GM12878 (cell line): ENCODE results near the gene SLAIN2. TPM values are rescaled to one million over a fixed set of nuclear protein-coding genes. Genes with fewer than 3 reads are reported as not detected.

Experiments
- ATAC-seq: fragments of 200-7000 bp; cut with Tn5 transposase; 3 replicates; pipeline ENCODE4 v1.9.1; 2020; ENCODE audit warnings: mild to moderate bottlenecking, moderate library complexity
- BruUV-seq: library from RNA; stranded (reverse); fragments of 400-500 nt; replicated peaks from 2 replicates; lab custom pipeline; 2021; lab: Mats Ljungman, UMichigan
- CTCF ChIA-PET: fragments of 300-600 bp; sonication (Branson Sonifier 250); formaldehyde crosslinking; extraction: SDS; loops from one replicate; lab custom pipeline; 2021; ENCODE audit warnings: inconsistent platforms; lab: Yijun Ruan, JAX
- POLR2A ChIA-PET: fragments of 350-600 bp; formaldehyde crosslinking; extraction: SDS; loops from one replicate; lab custom pipeline; 2021; ENCODE audit warnings: inconsistent platforms; lab: Charles Lee
- RAD21 ChIA-PET: fragments of 300-600 bp; sonication (Branson Sonifier 250); formaldehyde crosslinking; loops from one replicate; lab custom pipeline; 2023; ENCODE audit warnings: antibody characterized with exemption; ENCODE audit not compliant: unreplicated experiment; lab: Charles Lee
- SMC1A ChIA-PET: fragments of 300-600 bp; sonication (Branson Sonifier 250); formaldehyde crosslinking; loops from one replicate; lab custom pipeline; 2023; ENCODE audit not compliant: unreplicated experiment, uncharacterized antibody; lab: Charles Lee
- DNase-seq: peaks from one replicate; pipeline ENCODE4 v3.0.0-alpha.2; 2011; ENCODE audit warnings: low read depth, low spot score
- FAIRE-seq: peaks from 3 replicates; lab custom pipeline; 2011; peaks lifted over from hg19 to GRCh38; lab: Jason Lieb, UNC
- H2AFZ ChIP-seq: 2 replicates; pipeline ENCODE4 v1.6.0; 2011; ENCODE audit warnings: low read depth, low read length, control low read depth; ENCODE audit not compliant: control insufficient read depth
- H3K27ac ChIP-seq: 2 replicates; pipeline ENCODE4 v1.5.1; 2011; ENCODE audit warnings: control low read depth; ENCODE audit not compliant: control insufficient read depth, insufficient read depth
- H3K27me3 ChIP-seq, 2 experiments: replicated peaks in 1 of 2; 2 replicates each; pipeline versions ENCODE4 v1.6.0 to v1.6.1; 2011; ENCODE audit warnings: low read length in 1 of 2; ENCODE audit not compliant: control insufficient read depth in 2 of 2, insufficient read depth in 2 of 2
- H3K36me3 ChIP-seq, 2 experiments: 2 replicates each; pipeline ENCODE4 v1.5.1; 2011; ENCODE audit warnings: low read length in 1 of 2; ENCODE audit not compliant: control insufficient read depth in 2 of 2, insufficient read depth in 2 of 2
- H3K4me1 ChIP-seq: 2 replicates; pipeline ENCODE4 v1.6.1; 2011; ENCODE audit warnings: mild to moderate bottlenecking, low read length, moderate library complexity, mixed read lengths; ENCODE audit not compliant: control insufficient read depth, insufficient read depth
- H3K4me2 ChIP-seq: 2 replicates; pipeline ENCODE4 v1.6.0; 2011; ENCODE audit warnings: control low read depth; ENCODE audit not compliant: control insufficient read depth, insufficient read depth
- H3K4me3 ChIP-seq: fragments of 200-600 bp; sonication (generic); 2 replicates; pipeline ENCODE4 v1.5.1; 2016
- H3K79me2 ChIP-seq: 2 replicates; pipeline ENCODE4 v1.6.0; 2011; ENCODE audit warnings: low read length; ENCODE audit not compliant: control insufficient read depth, insufficient read depth
- H3K9ac ChIP-seq: 2 replicates; pipeline ENCODE4 v1.8.0; 2011; ENCODE audit warnings: low read length, control low read depth, mixed read lengths; ENCODE audit not compliant: control insufficient read depth, insufficient read depth
- H3K9me3 ChIP-seq: replicated peaks from 3 replicates; pipeline ENCODE4 v1.5.1; 2011; ENCODE audit warnings: mild to moderate bottlenecking, low read length; ENCODE audit not compliant: control insufficient read depth, insufficient read depth
- H4K20me1 ChIP-seq: 2 replicates; pipeline ENCODE4 v1.6.0; 2011; ENCODE audit not compliant: control insufficient read depth, insufficient read depth
- ATF7 ChIP-seq: fragments of 450-650 bp; IDR thresholded peaks from 2 replicates; pipeline ENCODE4 v1.6.1; 2016; ENCODE audit warnings: low read depth, mild to moderate bottlenecking
- BACH1 ChIP-seq: fragments of 450-650 bp; IDR thresholded peaks from 2 replicates; pipeline ENCODE4 v1.6.1; 2017; ENCODE audit warnings: mild to moderate bottlenecking, borderline replicate concordance
- BCL11A ChIP-seq: IDR thresholded peaks from 2 replicates; pipeline ENCODE4 v1.6.1; 2011; ENCODE audit warnings: low read depth, low read length
- BMI1 ChIP-seq: fragments of 450-650 bp; IDR thresholded peaks from 2 replicates; pipeline ENCODE4 v1.6.1; 2016; ENCODE audit warnings: mild to moderate bottlenecking, moderate library complexity, borderline replicate concordance
- IRF4 ChIP-seq: IDR thresholded peaks from 2 replicates; pipeline ENCODE4 v1.6.1; 2011; ENCODE audit warnings: low read depth, low read length
- LARP7 ChIP-seq: fragments of 450-650 bp; IDR thresholded peaks from 2 replicates; pipeline ENCODE4 v1.6.1; 2017; ENCODE audit warnings: mild to moderate bottlenecking
- MYB ChIP-seq: fragments of 150-350 bp; IDR thresholded peaks from 2 replicates; pipeline ENCODE4 v1.6.1; 2014; ENCODE audit warnings: mild to moderate bottlenecking, low read depth, low read length, borderline replicate concordance
- PAX8 ChIP-seq: fragments of 450-650 bp; IDR thresholded peaks from 2 replicates; pipeline ENCODE4 v1.6.1; 2017; ENCODE audit warnings: mild to moderate bottlenecking, moderate library complexity
- POLR2AphosphoS5 ChIP-seq: IDR thresholded peaks from 2 replicates; pipeline ENCODE4 v1.6.1; 2011; ENCODE audit warnings: mild to moderate bottlenecking, low read length, inconsistent platforms
- SREBF1 ChIP-seq: IDR thresholded peaks from 2 replicates; pipeline ENCODE4 v1.6.1; 2012; ENCODE audit warnings: mild to moderate bottlenecking, low read length
- STAT3 ChIP-seq: IDR thresholded peaks from 2 replicates; pipeline ENCODE4 v1.6.1; 2011; ENCODE audit warnings: low read depth, low read length, improper control_type of control experiment
- in situ Hi-C: fragments of 300-500 bp; cut with MboI; formaldehyde crosslinking; loops from 9 replicates; pipeline ENCODE4 v1.14.3; 2018; ENCODE audit warnings: mixed read lengths
- intact Hi-C: fragments of 100-400 bp; cut with micrococcal nuclease; formaldehyde crosslinking; loops from one replicate; pipeline ENCODE4 v1.14.2; 2022; ENCODE audit not compliant: unreplicated experiment
- polyA plus RNA-seq, 11 experiments: library from polyadenylated mRNA; depleted of rRNA in 4 of 11; unstranded in 6 of 11; stranded (reverse) in 5 of 11; fragments of >200 nt; fragmentation: Nextera tagmentation in 4 of 11; fragmentation: Illumina TruSeq in 1 of 11; extraction: Ambion mirVana in 4 of 11; extraction: Trizol in 1 of 11; gene quantifications; 1 replicate in 1 of 11; 2 replicates in 10 of 11; pipeline versions ENCODE4 v1.2.1 to v1.2.3, GENCODE V29; 2011 to 2016; ENCODE audit warnings: inconsistent platforms in 2 of 11, missing spikeins in 2 of 11, low read depth in 1 of 11
- total RNA-seq, 4 experiments: library from RNA; depleted of rRNA in 3 of 4; stranded (reverse); fragments of >200 nt in 3 of 4; fragmentation: Illumina TruSeq in 1 of 4; extraction: Trizol in 1 of 4; gene quantifications; 2 replicates each; pipeline versions ENCODE4 v1.2.1 to v1.2.3, GENCODE V29; 2013 to 2021
- TF ChIP-seq, protein P1 (sequence below): fragments of 450-650 bp; IDR thresholded peaks from 2 replicates; pipeline ENCODE4 v1.6.1; 2017; ENCODE audit warnings: low read depth, mild to moderate bottlenecking, moderate library complexity
- TF ChIP-seq, protein P2 (sequence below): fragments of 450-650 bp; IDR thresholded peaks from 2 replicates; pipeline ENCODE4 v1.6.1; 2017; ENCODE audit warnings: borderline replicate concordance

The SLAIN2 gene
- total and polyA plus RNA-seq, 10 of the 15 experiments (the other 5 are each of a cell fraction or from before 2014, with no cell fraction given): 4.3 to 96.6 (median 25.4) TPM

DNA sequence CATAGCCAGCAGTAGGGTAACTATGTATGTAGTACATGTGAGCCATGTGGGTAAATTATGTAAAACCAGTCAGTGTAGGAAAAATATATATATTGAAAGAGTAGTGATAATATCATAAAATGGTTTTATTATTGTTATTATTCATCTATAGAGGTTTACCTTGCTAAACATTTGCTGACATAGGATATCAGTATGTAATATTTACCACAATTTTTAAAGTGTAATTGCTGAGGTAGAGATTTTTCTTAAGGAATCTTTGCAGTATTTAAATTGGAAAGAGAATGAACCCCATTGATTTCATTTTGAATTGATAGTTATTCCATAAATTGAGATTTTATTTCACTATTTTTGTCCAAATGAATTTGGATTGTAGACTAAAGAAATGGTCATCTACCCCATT, 27.1 kb downstream of the SLAIN2 start:
- no peak overlapping the region for H2AFZ ChIP-seq
- TF ChIP-seq, protein P1, sequence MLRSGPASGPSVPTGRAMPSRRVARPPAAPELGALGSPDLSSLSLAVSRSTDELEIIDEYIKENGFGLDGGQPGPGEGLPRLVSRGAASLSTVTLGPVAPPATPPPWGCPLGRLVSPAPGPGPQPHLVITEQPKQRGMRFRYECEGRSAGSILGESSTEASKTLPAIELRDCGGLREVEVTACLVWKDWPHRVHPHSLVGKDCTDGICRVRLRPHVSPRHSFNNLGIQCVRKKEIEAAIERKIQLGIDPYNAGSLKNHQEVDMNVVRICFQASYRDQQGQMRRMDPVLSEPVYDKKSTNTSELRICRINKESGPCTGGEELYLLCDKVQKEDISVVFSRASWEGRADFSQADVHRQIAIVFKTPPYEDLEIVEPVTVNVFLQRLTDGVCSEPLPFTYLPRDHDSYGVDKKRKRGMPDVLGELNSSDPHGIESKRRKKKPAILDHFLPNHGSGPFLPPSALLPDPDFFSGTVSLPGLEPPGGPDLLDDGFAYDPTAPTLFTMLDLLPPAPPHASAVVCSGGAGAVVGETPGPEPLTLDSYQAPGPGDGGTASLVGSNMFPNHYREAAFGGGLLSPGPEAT: no peak
- TF ChIP-seq STAT3 (no peak), SREBF1 (no peak), IRF4 (no peak), BACH1 (no peak), PAX8 (no peak), BCL11A (no peak), POLR2AphosphoS5 (no peak), ATF7 (no peak), LARP7 (no peak), MYB (no peak), BMI1 (no peak)
- TF ChIP-seq, protein P2, sequence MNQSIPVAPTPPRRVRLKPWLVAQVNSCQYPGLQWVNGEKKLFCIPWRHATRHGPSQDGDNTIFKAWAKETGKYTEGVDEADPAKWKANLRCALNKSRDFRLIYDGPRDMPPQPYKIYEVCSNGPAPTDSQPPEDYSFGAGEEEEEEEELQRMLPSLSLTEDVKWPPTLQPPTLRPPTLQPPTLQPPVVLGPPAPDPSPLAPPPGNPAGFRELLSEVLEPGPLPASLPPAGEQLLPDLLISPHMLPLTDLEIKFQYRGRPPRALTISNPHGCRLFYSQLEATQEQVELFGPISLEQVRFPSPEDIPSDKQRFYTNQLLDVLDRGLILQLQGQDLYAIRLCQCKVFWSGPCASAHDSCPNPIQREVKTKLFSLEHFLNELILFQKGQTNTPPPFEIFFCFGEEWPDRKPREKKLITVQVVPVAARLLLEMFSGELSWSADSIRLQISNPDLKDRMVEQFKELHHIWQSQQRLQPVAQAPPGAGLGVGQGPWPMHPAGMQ: no peak
- no peak overlapping the region for H3K9ac ChIP-seq
- H3K27me3 ChIP-seq: no peaks in the 10 kb centered on the region
- no TSS peak for BruUV-seq
- H3K4me1 ChIP-seq: no peaks in the 10 kb centered on the region
- DNase-seq (no peak), FAIRE-seq (no peak), ATAC-seq (no peak)
- no peak overlapping the region for H3K4me2 ChIP-seq
- no peaks in the 10 kb centered on the region; the same call in 2 of the 3 replicates for H3K9me3 ChIP-seq
- in situ Hi-C loops (no loop called here), intact Hi-C loops (no loop called here)
- SMC1A ChIA-PET: interaction anchor here (0.8 to 1.4 kb wide), 3 partner anchors 13 to 24 kb away, joined by 3 to 6 read pairs (median 5); no protein-coding TSS in a partner anchor
- no peak overlapping the region for H3K4me3 ChIP-seq
- POLR2A ChIA-PET: no interaction called here
- no peaks in the 10 kb centered on the region for H4K20me1 ChIP-seq
- peaks cover 12% of the 10 kb centered on the region for H3K79me2 ChIP-seq
- H3K36me3 ChIP-seq: no peaks in the 10 kb centered on the region
- RAD21 ChIA-PET: no interaction called here
- H3K27ac ChIP-seq: no peak overlapping the region
- CTCF ChIA-PET: interaction anchor here (0.6 kb wide), 1 partner anchor 170 kb away, joined by 3 read pairs; no protein-coding TSS in a partner anchor
